Uterus (tissue), 2 donors: ENCODE results near the gene CUL4A.

ENCODE experiments used
- POLR2A ChIP-seq, 2 donors: fragments of 450-650 bp; IDR thresholded peaks; one replicate each; pipeline ENCODE4 v1.6.1; 2016; ENCODE audit warnings: antibody characterized with exemption in 2 of 2, mild to moderate bottlenecking in 1 of 2, moderate library complexity in 1 of 2
- TF ChIP-seq, protein P1 (sequence below), 4 experiments: fragments of 200-600 bp in 2 of 4; fragments of 450-650 bp in 2 of 4; sonication (generic) in 2 of 4; IDR thresholded peaks; one replicate each; pipeline ENCODE4 v1.5.1; 2016 to 2019; ENCODE audit warnings: antibody characterized with exemption in 4 of 4, mild to moderate bottlenecking in 2 of 4, moderate library complexity in 1 of 4

DNA sequence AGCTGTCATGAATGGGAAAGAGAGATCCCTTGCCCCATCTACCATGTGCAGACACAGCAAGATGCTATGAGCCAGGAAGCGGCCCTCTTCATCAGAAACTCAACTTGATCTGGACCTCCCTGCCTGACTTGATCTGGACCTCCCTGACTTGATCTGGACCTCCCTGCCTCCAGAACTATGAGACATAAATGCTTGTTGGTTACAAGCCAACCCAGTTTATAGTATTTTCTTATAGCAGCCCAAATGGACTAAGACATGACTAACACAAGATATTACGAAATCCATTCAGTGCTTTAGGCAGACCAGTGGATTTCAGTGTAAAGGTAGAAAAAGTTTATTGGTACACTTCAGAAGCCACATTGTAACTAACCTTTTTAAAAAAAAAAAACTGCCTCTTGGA lies 16.5 kb upstream of the CUL4A start:
- TF ChIP-seq, protein P1, sequence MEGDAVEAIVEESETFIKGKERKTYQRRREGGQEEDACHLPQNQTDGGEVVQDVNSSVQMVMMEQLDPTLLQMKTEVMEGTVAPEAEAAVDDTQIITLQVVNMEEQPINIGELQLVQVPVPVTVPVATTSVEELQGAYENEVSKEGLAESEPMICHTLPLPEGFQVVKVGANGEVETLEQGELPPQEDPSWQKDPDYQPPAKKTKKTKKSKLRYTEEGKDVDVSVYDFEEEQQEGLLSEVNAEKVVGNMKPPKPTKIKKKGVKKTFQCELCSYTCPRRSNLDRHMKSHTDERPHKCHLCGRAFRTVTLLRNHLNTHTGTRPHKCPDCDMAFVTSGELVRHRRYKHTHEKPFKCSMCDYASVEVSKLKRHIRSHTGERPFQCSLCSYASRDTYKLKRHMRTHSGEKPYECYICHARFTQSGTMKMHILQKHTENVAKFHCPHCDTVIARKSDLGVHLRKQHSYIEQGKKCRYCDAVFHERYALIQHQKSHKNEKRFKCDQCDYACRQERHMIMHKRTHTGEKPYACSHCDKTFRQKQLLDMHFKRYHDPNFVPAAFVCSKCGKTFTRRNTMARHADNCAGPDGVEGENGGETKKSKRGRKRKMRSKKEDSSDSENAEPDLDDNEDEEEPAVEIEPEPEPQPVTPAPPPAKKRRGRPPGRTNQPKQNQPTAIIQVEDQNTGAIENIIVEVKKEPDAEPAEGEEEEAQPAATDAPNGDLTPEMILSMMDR (IDR thresholded peaks at IDR 0.05), result no peak
- TF ChIP-seq POLR2A (IDR thresholded peaks at IDR 0.05), result no peak
